ENCODE results near the gene FKBP1A. TPM values are rescaled to one million over a fixed set of nuclear protein-coding genes. Genes with fewer than 3 reads are reported as not detected.

The FKBP1A gene
- total RNA-seq, 1 donor from 2014 or later, result 183 TPM

DNA sequence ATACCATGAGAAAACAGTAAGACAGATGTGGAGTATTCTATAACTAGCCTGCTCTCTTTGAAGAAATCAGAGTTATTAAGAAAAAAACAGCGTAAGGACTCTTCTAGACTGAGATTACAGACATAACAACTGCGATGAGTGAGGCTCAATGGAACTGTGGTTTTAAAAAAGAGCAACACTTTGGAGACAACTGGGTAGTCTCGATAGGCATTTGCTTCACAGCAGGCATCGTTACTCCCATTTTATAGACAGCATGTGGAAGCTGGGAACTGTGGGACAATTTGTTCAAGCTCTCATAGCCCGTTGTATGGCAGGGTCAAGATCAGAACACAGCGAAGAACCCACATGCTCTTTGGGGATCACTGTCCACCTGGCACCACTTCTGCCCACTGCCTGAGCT lies 4.6 kb downstream of the FKBP1A start:
- H3K4me1 Mint-ChIP-seq (ENCODE audit: low read depth), result peaks cover 52% of the 10 kb centered on the region
- H3K27ac Mint-ChIP-seq (ENCODE audit: unreplicated experiment), result no peak overlapping the region
- TF ChIP-seq, protein P1, sequence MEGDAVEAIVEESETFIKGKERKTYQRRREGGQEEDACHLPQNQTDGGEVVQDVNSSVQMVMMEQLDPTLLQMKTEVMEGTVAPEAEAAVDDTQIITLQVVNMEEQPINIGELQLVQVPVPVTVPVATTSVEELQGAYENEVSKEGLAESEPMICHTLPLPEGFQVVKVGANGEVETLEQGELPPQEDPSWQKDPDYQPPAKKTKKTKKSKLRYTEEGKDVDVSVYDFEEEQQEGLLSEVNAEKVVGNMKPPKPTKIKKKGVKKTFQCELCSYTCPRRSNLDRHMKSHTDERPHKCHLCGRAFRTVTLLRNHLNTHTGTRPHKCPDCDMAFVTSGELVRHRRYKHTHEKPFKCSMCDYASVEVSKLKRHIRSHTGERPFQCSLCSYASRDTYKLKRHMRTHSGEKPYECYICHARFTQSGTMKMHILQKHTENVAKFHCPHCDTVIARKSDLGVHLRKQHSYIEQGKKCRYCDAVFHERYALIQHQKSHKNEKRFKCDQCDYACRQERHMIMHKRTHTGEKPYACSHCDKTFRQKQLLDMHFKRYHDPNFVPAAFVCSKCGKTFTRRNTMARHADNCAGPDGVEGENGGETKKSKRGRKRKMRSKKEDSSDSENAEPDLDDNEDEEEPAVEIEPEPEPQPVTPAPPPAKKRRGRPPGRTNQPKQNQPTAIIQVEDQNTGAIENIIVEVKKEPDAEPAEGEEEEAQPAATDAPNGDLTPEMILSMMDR (IDR thresholded peaks at IDR 0.05), result no peak
- no peaks in the 10 kb centered on the region for H3K9me3 Mint-ChIP-seq (ENCODE audit: low read depth)
- no peak overlapping the region for H3K4me3 Mint-ChIP-seq (ENCODE audit: unreplicated experiment)
- no peaks in the 10 kb centered on the region for H3K36me3 Mint-ChIP-seq (ENCODE audit: low read depth)
- no peaks in the 10 kb centered on the region for H3K27me3 Mint-ChIP-seq (ENCODE audit: low read depth)
- no peak for DNase-seq (ENCODE audit: low spot score)

DNA sequence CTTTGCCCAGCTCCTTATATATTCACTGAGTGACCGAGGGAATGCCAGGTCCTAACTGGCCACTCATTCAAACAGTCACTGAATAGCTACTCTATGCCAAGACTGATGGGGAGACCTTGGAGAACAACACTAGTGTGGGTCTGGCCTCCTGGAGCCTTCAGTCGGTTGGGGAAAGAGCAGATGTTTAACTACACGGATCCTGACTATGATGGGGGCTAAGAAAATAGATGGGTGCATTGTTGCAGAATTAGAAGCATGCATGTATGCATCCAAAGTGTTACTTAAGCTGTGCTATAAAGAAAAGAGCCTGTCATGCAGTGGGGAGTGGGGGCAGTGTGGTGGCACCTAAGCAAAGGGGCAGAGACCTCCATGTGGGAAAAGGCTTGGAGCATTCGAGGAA lies 6.5 kb downstream of the FKBP1A start:
- Mint-ChIP-seq H3K4me3 (ENCODE audit: unreplicated experiment) (no peak overlapping the region), H3K27ac (ENCODE audit: unreplicated experiment) (no peak overlapping the region), H3K9me3 (ENCODE audit: low read depth) (no peaks in the 10 kb centered on the region), H3K27me3 (ENCODE audit: low read depth) (no peaks in the 10 kb centered on the region), H3K4me1 (ENCODE audit: low read depth) (peaks cover 54% of the 10 kb centered on the region), H3K36me3 (ENCODE audit: low read depth) (no peaks in the 10 kb centered on the region)
- DNase-seq (ENCODE audit: low spot score), result no peak
- TF ChIP-seq, protein P1 (IDR thresholded peaks at IDR 0.05), result no peak

DNA sequence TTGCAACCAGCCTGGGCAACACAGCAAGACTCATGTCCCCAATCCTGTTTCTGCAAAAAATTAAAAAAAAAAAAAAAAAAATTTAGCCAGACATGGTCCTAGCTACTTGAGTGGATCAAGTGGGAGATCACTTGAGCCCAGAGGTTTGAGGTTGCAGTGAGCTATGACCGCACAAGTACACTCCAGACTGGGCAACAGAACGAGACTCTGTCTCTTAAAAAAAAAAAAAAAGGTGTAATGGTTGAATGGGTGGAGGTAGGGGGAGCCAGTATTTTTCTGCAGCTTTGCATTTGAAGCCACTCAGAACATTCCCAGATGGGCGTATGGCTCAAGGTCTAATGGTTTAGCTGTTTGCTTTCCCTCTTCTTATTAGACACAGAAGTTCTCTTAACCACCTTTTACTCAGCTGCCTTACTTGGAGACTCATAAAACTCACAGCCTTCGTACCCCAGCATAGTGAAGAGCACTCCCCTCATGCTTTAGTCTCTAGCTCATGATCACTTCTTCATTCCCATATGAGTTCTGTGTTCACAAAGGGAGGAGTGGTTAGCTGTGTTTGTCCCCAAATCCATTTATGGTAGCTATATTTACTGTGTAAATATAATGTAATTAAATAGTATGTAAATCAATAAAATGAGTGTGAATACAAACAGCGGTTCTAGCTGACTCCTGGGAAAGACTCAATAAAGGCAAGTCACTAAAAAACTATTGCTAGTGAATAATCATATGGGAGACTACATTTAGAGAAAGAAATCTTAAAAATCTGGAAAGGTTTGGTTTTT lies 9.0 kb downstream of the FKBP1A start:
- no peak overlapping the region for H3K27ac Mint-ChIP-seq (ENCODE audit: unreplicated experiment)
- H3K9me3 Mint-ChIP-seq (ENCODE audit: low read depth), result no peaks in the 10 kb centered on the region
- H3K27me3 Mint-ChIP-seq (ENCODE audit: low read depth), result no peaks in the 10 kb centered on the region
- TF ChIP-seq, protein P1 (IDR thresholded peaks at IDR 0.05), result no peak
- peaks cover 44% of the 10 kb centered on the region for H3K4me1 Mint-ChIP-seq (ENCODE audit: low read depth)
- no peak overlapping the region for H3K4me3 Mint-ChIP-seq (ENCODE audit: unreplicated experiment)
- no peaks in the 10 kb centered on the region for H3K36me3 Mint-ChIP-seq (ENCODE audit: low read depth)
- no peak for DNase-seq (ENCODE audit: low spot score)

DNA sequence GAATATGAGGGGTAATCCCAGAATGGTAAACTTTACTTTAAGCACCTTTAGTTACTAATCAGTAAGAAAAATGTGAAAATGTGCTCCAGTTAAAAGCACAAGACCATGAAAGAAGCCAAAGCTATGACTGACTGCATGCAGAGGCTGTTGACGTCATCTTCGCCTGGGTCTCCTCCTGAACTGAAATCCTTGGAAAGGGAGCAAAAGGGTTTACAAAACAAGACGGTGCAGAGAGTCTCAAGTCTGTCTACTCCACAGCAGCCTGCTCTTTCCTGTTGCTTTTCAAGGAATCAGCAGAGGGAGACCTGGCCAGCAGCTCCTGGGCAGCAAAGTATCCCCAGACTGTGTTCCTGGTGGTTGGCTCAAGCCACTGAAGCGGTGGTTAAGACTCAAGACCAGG lies 10.2 kb downstream of the FKBP1A start:
- Mint-ChIP-seq H3K9me3 (ENCODE audit: low read depth) (no peaks in the 10 kb centered on the region), H3K36me3 (ENCODE audit: low read depth) (no peaks in the 10 kb centered on the region), H3K27ac (ENCODE audit: unreplicated experiment) (no peak overlapping the region), H3K4me3 (ENCODE audit: unreplicated experiment) (no peak overlapping the region), H3K27me3 (ENCODE audit: low read depth) (no peaks in the 10 kb centered on the region), H3K4me1 (ENCODE audit: low read depth) (peaks cover 40% of the 10 kb centered on the region)
- TF ChIP-seq, protein P1 (IDR thresholded peaks at IDR 0.05), result no peak
- no peak for DNase-seq (ENCODE audit: low spot score)

DNA sequence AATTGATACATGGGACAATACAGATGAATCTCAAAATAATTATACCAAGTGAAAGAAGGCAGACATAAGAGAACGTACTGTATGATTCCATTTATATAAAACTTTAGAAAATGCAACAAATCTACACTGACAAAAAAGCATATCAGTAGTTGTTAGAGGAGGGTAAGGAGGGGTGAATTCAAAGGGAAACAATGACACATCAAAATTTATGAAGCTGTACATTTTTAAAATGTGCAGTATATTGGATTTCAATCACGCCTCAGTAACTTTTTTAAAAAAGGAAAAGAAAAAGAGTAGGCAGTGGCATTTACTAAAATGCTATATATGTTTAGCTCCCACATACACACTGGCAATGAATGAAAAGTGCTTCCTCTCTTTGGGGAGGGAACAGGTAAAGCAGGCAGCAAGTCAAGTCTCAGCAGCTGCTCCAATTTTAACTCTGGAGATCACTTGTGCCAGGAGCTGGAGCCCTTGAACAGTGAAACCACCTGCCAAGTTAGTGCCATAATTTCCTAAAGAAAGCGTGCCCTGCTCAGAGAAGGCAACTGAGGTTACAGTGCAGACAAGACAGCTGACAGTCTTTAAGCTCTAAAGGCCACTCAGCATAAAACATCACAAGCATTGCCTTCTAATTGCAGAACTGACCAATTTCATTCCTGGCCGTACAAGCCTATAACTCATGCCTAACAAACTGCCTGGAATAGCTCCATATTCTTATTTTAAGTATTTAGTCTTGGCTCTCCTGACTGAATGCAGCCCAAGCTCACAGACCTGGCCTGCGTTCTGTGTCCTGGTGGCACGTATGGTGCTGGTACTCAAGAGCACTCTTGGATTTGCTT lies 10.9 kb downstream of the FKBP1A start:
- no peaks in the 10 kb centered on the region for H3K36me3 Mint-ChIP-seq (ENCODE audit: low read depth)
- no peak overlapping the region for H3K4me3 Mint-ChIP-seq (ENCODE audit: unreplicated experiment)
- no peaks in the 10 kb centered on the region for H3K27me3 Mint-ChIP-seq (ENCODE audit: low read depth)
- peaks cover 46% of the 10 kb centered on the region for H3K4me1 Mint-ChIP-seq (ENCODE audit: low read depth)
- TF ChIP-seq, protein P1 (IDR thresholded peaks at IDR 0.05), result no peak
- DNase-seq (ENCODE audit: low spot score), result no peak
- H3K9me3 Mint-ChIP-seq (ENCODE audit: low read depth), result no peaks in the 10 kb centered on the region
- no peak overlapping the region for H3K27ac Mint-ChIP-seq (ENCODE audit: unreplicated experiment)
